OCI-LY3 (cell line): ENCODE measurements around the gene GCC1.

Source experiments
- CTCF ChIP-seq: fragments of 200-600, 300-600 bp; sonication (generic); IDR thresholded peaks from 2 replicates; pipeline ENCODE4 v1.5.1; 2014; ENCODE audit warnings: antibody characterized with exemption, low read length, low read depth
- EZH2phosphoT487 ChIP-seq: fragments of 200-600 bp; shearing (Covaris generic); IDR thresholded peaks from 2 replicates; pipeline ENCODE4 v1.6.1; 2018; ENCODE audit warnings: antibody characterized with exemption, mixed run types, low read depth

GRCh38 chr7:127618042-127618441 is 32.6 kb upstream of the GCC1 start, which contains the start of gene PAX4:
- no peak for TF ChIP-seq CTCF
- TF ChIP-seq EZH2phosphoT487: no peak
